ENCODE results near the gene BLID.

BLID gene

GRCh38 chr11:122115524-122116379 lies at the start of gene BLID:
BLID (minus strand) TSS chr11:122116215; CDS start chr11:122115922, 293 bp downstream.
- no peak for DNase-seq (ENCODE audit: low read depth in 1 of 2, low spot score in 1 of 2)

- no peak for DNase-seq (ENCODE audit: low read depth in 1 of 2, low spot score in 1 of 2)
These were observed 47.2 kb upstream of the BLID start for GRCh38 chr11:122163053-122163819.

GRCh38 chr11:122162095-122162494 lies 46.1 kb upstream of the BLID start:
- no peak for DNase-seq (ENCODE audit: low read depth in 1 of 2, low spot score in 1 of 2)

- no peak for DNase-seq (ENCODE audit: low read depth in 1 of 2, low spot score in 1 of 2)
These were observed 45.0 kb upstream of the BLID start for GRCh38 chr11:122160841-122161590.

GRCh38 chr11:122159861-122160260 lies 43.8 kb upstream of the BLID start:
- DNase-seq (ENCODE audit: low read depth in 1 of 2, low spot score in 1 of 2) = no peak

- no peak for DNase-seq (ENCODE audit: low read depth in 1 of 2, low spot score in 1 of 2)
These were observed 43.2 kb upstream of the BLID start for GRCh38 chr11:122159173-122159721.

GRCh38 chr11:122158171-122158570 lies 42.2 kb upstream of the BLID start:
- DNase-seq (ENCODE audit: low read depth in 1 of 2, low spot score in 1 of 2) = no peak

- DNase-seq (ENCODE audit: low read depth in 1 of 2, low spot score in 1 of 2) = no peak
These were observed 41.7 kb upstream of the BLID start for GRCh38 chr11:122157653-122158161.

GRCh38 chr11:122156940-122157382 lies 40.9 kb upstream of the BLID start:
- no peak for DNase-seq (ENCODE audit: low read depth in 1 of 2, low spot score in 1 of 2)

- DNase-seq (ENCODE audit: low read depth in 1 of 2, low spot score in 1 of 2) = no peak
These were observed 39.9 kb upstream of the BLID start for GRCh38 chr11:122155765-122156527.

- DNase-seq (ENCODE audit: low read depth in 1 of 2, low spot score in 1 of 2) = no peak
These were observed 39.0 kb upstream of the BLID start for GRCh38 chr11:122154994-122155393.

- DNase-seq (ENCODE audit: low read depth in 1 of 2, low spot score in 1 of 2) = no peak
These were observed 38.2 kb upstream of the BLID start for GRCh38 chr11:122154227-122154626.

- DNase-seq (ENCODE audit: low read depth in 1 of 2, low spot score in 1 of 2) = no peak
These were observed 37.7 kb upstream of the BLID start for GRCh38 chr11:122153746-122154145.

GRCh38 chr11:122150216-122151124 lies 34.5 kb upstream of the BLID start:
- DNase-seq (ENCODE audit: low read depth in 1 of 2, low spot score in 1 of 2) = no peak

- DNase-seq (ENCODE audit: low read depth in 1 of 2, low spot score in 1 of 2) = no peak
These were observed 33.2 kb upstream of the BLID start for GRCh38 chr11:122149202-122149601.

GRCh38 chr11:122146475-122146874 lies 30.5 kb upstream of the BLID start:
- DNase-seq (ENCODE audit: low read depth in 1 of 2, low spot score in 1 of 2) = no peak

- no peak for DNase-seq (ENCODE audit: low read depth in 1 of 2, low spot score in 1 of 2)
These were observed 29.8 kb upstream of the BLID start for GRCh38 chr11:122145715-122146274.

- DNase-seq (ENCODE audit: low read depth in 1 of 2, low spot score in 1 of 2) = no peak
These were observed 28.7 kb upstream of the BLID start for GRCh38 chr11:122144752-122145151.

GRCh38 chr11:122141725-122142124 lies 25.7 kb upstream of the BLID start:
- DNase-seq (ENCODE audit: low read depth in 1 of 2, low spot score in 1 of 2) = no peak
